Measurements from ENCODE around the gene RBBP6.
A peak's percentile ranks its signal among the peaks of the same experiment; 100 is the strongest.

Gene RBBP6

GRCh38 chr16:24525970-24526559, 13.3 kb upstream of the RBBP6 start:
- no peak for DNase-seq

- no peak for DNase-seq
Measured at GRCh38 chr16:24526701-24527495, 12.5 kb upstream of the RBBP6 start.

GRCh38 chr16:24531166-24531565, 8.2 kb upstream of the RBBP6 start:
- no peak for DNase-seq

- DNase-seq: no peak
Measured at GRCh38 chr16:24534620-24535019, 4.7 kb upstream of the RBBP6 start.

- no peak for DNase-seq
Measured at GRCh38 chr16:24535827-24536226, 3.5 kb upstream of the RBBP6 start.

- DNase-seq: no peak
Measured at GRCh38 chr16:24536671-24537070, 2.7 kb upstream of the RBBP6 start.

GRCh38 chr16:24537474-24538337, 1.7 kb upstream of the RBBP6 start:
- DNase-seq: no peak

GRCh38 chr16:24538756-24539294, 541 bp upstream of the RBBP6 start:
- DNase-seq: no peak

GRCh38 chr16:24539850-24540601, 660 bp downstream of the RBBP6 start:
- DNase-seq: peak; percentile 61

GRCh38 chr16:24540602-24541210, 1.3 kb downstream of the RBBP6 start:
- DNase-seq: peak; percentile 23

- DNase-seq: no peak
Measured at GRCh38 chr16:24541233-24541933, 2.0 kb downstream of the RBBP6 start.

- DNase-seq: no peak
Measured at GRCh38 chr16:24543949-24544348, 4.6 kb downstream of the RBBP6 start.

- DNase-seq: no peak
Measured at GRCh38 chr16:24544640-24545039, 5.3 kb downstream of the RBBP6 start.

- no peak for DNase-seq
Measured at GRCh38 chr16:24550295-24550694, 10.9 kb downstream of the RBBP6 start.

GRCh38 chr16:24552705-24553246, 13.4 kb downstream of the RBBP6 start:
- no peak for DNase-seq

- no peak for DNase-seq
Measured at GRCh38 chr16:24553983-24554382, 14.6 kb downstream of the RBBP6 start.

- no peak for DNase-seq
Measured at GRCh38 chr16:24555346-24555872, 16.0 kb downstream of the RBBP6 start.

- DNase-seq: no peak
Measured at GRCh38 chr16:24562811-24563210, 23.4 kb downstream of the RBBP6 start.

GRCh38 chr16:24568392-24568791, 29.0 kb downstream of the RBBP6 start:
- DNase-seq: no peak

- no peak for DNase-seq
Measured at GRCh38 chr16:24571096-24571495, 31.7 kb downstream of the RBBP6 start.

GRCh38 chr16:24572069-24572468, 32.7 kb downstream of the RBBP6 start:
- no peak for DNase-seq
